ENCODE data around the gene SH3RF3. TPM values are rescaled to one million over a fixed set of nuclear protein-coding genes. Genes with fewer than 3 reads are reported as not detected.

SH3RF3 gene
- total RNA-seq, 1 experiment from 2014 or later, result 1.0 TPM

- Mint-ChIP-seq H3K4me3 (no peak overlapping the region), H3K9me3 (peaks cover 8% of the 10 kb centered on the region), H3K27ac (no peak overlapping the region), H3K4me1 (0 out of 2 replicates have a peak, but pooled peaks cover 5% of the 10 kb centered on the region), H3K27me3 (ENCODE audit: low read depth) (no peaks in the 10 kb centered on the region), H3K36me3 (0 out of 2 replicates have a peak, but pooled peaks cover 3% of the 10 kb centered on the region)
- ATAC-seq, result no peak
- no peak for DNase-seq (ENCODE audit: low spot score)
- ChIA-PET POLR2A (no interaction called here), CTCF (interaction anchor here (0.7 to 1.8 kb wide), 2 partner anchors 12 to 74 kb away, joined by 3 to 8 read pairs; no protein-coding TSS in a partner anchor)
- TF ChIP-seq ZNF121 (CRISPR knock-in tag; IDR thresholded peaks at IDR 0.05), result no peak
- no peak for TF ChIP-seq ATF6 (CRISPR knock-in tag; IDR thresholded peaks at IDR 0.05)
- no peak for TF ChIP-seq ZNF532 (CRISPR knock-in tag; IDR thresholded peaks at IDR 0.05; ENCODE audit: borderline replicate concordance)
Observed at GRCh38 chr2:109497911-109498870, 369.2 kb downstream of the SH3RF3 start.

GRCh38 chr2:109498906-109499305 lies 369.9 kb downstream of the SH3RF3 start:
- H3K4me3 Mint-ChIP-seq, result no peak overlapping the region
- H3K4me1 Mint-ChIP-seq, result 0 out of 2 replicates have a peak, but pooled peaks cover 5% of the 10 kb centered on the region
- peaks cover 8% of the 10 kb centered on the region for H3K9me3 Mint-ChIP-seq
- no peak overlapping the region for H3K27ac Mint-ChIP-seq
- H3K27me3 Mint-ChIP-seq (ENCODE audit: low read depth), result no peaks in the 10 kb centered on the region
- 0 out of 2 replicates have a peak, but pooled peaks cover 3% of the 10 kb centered on the region for H3K36me3 Mint-ChIP-seq
- ATAC-seq, result no peak
- ChIA-PET POLR2A (no interaction called here), CTCF (interaction anchor here (1.1 kb wide), 1 partner anchor 12 kb away, joined by 5 read pairs; no protein-coding TSS in a partner anchor)
- DNase-seq (ENCODE audit: low spot score), result no peak
- TF ChIP-seq ATF1 (CRISPR knock-in tag; IDR thresholded peaks at IDR 0.05) (no peak), RELA (CRISPR knock-in tag; IDR thresholded peaks at IDR 0.05; ENCODE audit: borderline replicate concordance) (no peak), ARID4B (CRISPR knock-in tag; IDR thresholded peaks at IDR 0.05; ENCODE audit: borderline replicate concordance) (no peak), ELF4 (CRISPR knock-in tag; IDR thresholded peaks at IDR 0.05; ENCODE audit: low read depth) (no peak), ESRRA (CRISPR knock-in tag; IDR thresholded peaks at IDR 0.05; ENCODE audit: borderline replicate concordance) (no peak), TP53 (CRISPR knock-in tag; IDR thresholded peaks at IDR 0.05) (no peak), IRF1 (CRISPR knock-in tag; IDR thresholded peaks at IDR 0.05) (no peak), NFE2L1 (CRISPR knock-in tag; IDR thresholded peaks at IDR 0.05) (no peak), MAX (CRISPR knock-in tag; IDR thresholded peaks at IDR 0.05) (no peak), TEAD4 (CRISPR knock-in tag; IDR thresholded peaks at IDR 0.05) (no peak), MXD4 (CRISPR knock-in tag; IDR thresholded peaks at IDR 0.05; ENCODE audit: borderline replicate concordance) (no peak), JUN (CRISPR knock-in tag; IDR thresholded peaks at IDR 0.05) (no peak), HMGA2 (CRISPR knock-in tag; IDR thresholded peaks at IDR 0.05) (no peak), CDX4 (CRISPR knock-in tag; IDR thresholded peaks at IDR 0.05; ENCODE audit: borderline replicate concordance) (no peak), ZNF423 (CRISPR knock-in tag; IDR thresholded peaks at IDR 0.05) (no peak), FOXJ3 (CRISPR knock-in tag; IDR thresholded peaks at IDR 0.05; ENCODE audit: borderline replicate concordance) (no peak), MLX (CRISPR knock-in tag; IDR thresholded peaks at IDR 0.05) (no peak)

Measured in WTC11 (cell line).